Measurements from ENCODE around the gene OR2AK2. TPM values are rescaled to one million over a fixed set of nuclear protein-coding genes. Genes with fewer than 3 reads are reported as not detected.

OR2AK2 gene
- total RNA-seq, 2 experiments from 2014 or later, result 0.22 to 0.70 TPM

DNA sequence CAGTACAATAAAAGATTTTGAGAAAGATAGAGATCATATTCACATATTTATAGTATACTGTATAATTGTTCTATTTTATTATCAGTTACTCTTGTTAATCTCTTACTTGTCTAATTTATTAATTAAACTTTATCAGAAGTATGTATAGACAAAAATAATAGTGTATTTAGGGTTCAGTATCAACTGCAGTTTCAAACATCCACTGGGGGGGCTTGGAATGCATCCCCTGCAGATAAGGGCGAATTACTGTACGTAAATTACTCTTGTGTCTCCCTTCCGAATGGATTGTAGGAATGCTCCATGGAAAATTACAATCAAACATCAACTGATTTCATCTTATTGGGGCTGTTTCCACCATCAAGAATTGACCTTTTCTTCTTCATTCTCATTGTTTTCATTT lies 16.5 kb upstream of the OR2AK2 start, which contains the start of gene OR2L8:
Gene OR2L8 (plus strand): TSS at position 301 of the 400 bp plus-strand sequence. CDS start 0 bp downstream, at position 301.
- no peaks in the 10 kb centered on the region for H3K9me3 Mint-ChIP-seq
- H3K4me1 Mint-ChIP-seq (ENCODE audit: low read depth), result no peaks in the 10 kb centered on the region
- Histone ChIP-seq H3K36me3 (ENCODE audit: insufficient read depth, low read length) (no peaks in the 10 kb centered on the region), H3K27ac (ENCODE audit: low read depth in 1 of 2, low read length in 2 of 2) (no peak within 1 kb of the TSS), H3K27me3 (ENCODE audit: control insufficient read depth in 1 of 2, insufficient read depth in 2 of 2, low read length in 2 of 2) (no peaks in the 10 kb centered on the region), H3K4me3 (ENCODE audit: low read length) (no peak within 1 kb of the TSS), H3K4me1 (ENCODE audit: insufficient read depth, low read length) (no peaks in the 10 kb centered on the region), H3K9me3 (ENCODE audit: control insufficient read depth in 1 of 2, insufficient read depth in 1 of 2, low read length in 2 of 2) (no peaks in the 10 kb centered on the region)
- DNase-seq (no peak), ATAC-seq (ENCODE audit: poor library complexity) (no peak)
- TF ChIP-seq CTCF (IDR thresholded peaks at IDR 0.05), result no peak
- ChIA-PET POLR2A (no interaction called here), CTCF (no interaction called here)
- intact Hi-C loops (cut with DNase I, micrococcal nuclease), result no loop called here
- no peaks in the 10 kb centered on the region for H3K27me3 Mint-ChIP-seq
- peaks cover 10% of the 10 kb centered on the region for H3K36me3 Mint-ChIP-seq (ENCODE audit: low read depth)
- no peak within 1 kb of the TSS for H3K4me3 Mint-ChIP-seq
- no peak within 1 kb of the TSS for H3K27ac Mint-ChIP-seq

GRCh38 chr1:247953408-247953807 lies 11.6 kb upstream of the OR2AK2 start:
- ChIA-PET CTCF (no interaction called here), POLR2A (no interaction called here)
- no peak for ATAC-seq (ENCODE audit: poor library complexity)
- no peaks in the 10 kb centered on the region for H3K9me3 ChIP-seq (ENCODE audit: control insufficient read depth in 1 of 2, insufficient read depth in 1 of 2, low read length in 2 of 2)
- Mint-ChIP-seq H3K36me3 (ENCODE audit: low read depth) (peaks cover 15% of the 10 kb centered on the region), H3K9me3 (no peaks in the 10 kb centered on the region), H3K27ac (no peak overlapping the region), H3K27me3 (no peaks in the 10 kb centered on the region), H3K4me1 (ENCODE audit: low read depth) (no peaks in the 10 kb centered on the region), H3K4me3 (no peak overlapping the region)
- no peaks in the 10 kb centered on the region for H3K36me3 ChIP-seq (ENCODE audit: insufficient read depth, low read length)
- no peak for DNase-seq
- H3K27ac ChIP-seq (ENCODE audit: low read depth in 1 of 2, low read length in 2 of 2), result no peak overlapping the region
- no peaks in the 10 kb centered on the region for H3K27me3 ChIP-seq (ENCODE audit: control insufficient read depth in 1 of 2, insufficient read depth in 2 of 2, low read length in 2 of 2)
- intact Hi-C loops (cut with DNase I, micrococcal nuclease), result no loop called here
- H3K4me1 ChIP-seq (ENCODE audit: insufficient read depth, low read length), result no peaks in the 10 kb centered on the region
- H3K4me3 ChIP-seq (ENCODE audit: low read length), result no peak overlapping the region
- no peak for TF ChIP-seq CTCF (IDR thresholded peaks at IDR 0.05)

GRCh38 chr1:247961791-247962190 lies 3.2 kb upstream of the OR2AK2 start:
- no peaks in the 10 kb centered on the region for H3K4me1 ChIP-seq (ENCODE audit: insufficient read depth, low read length)
- no peak for DNase-seq
- peaks cover 9% of the 10 kb centered on the region for H3K36me3 Mint-ChIP-seq (ENCODE audit: low read depth)
- intact Hi-C loops (cut with DNase I, micrococcal nuclease), result no loop called here
- H3K27me3 ChIP-seq (ENCODE audit: control insufficient read depth in 1 of 2, insufficient read depth in 2 of 2, low read length in 2 of 2), result no peaks in the 10 kb centered on the region
- no peak overlapping the region for H3K27ac Mint-ChIP-seq
- no peak overlapping the region for H3K4me3 ChIP-seq (ENCODE audit: low read length)
- no peaks in the 10 kb centered on the region for H3K27me3 Mint-ChIP-seq
- H3K36me3 ChIP-seq (ENCODE audit: insufficient read depth, low read length), result no peaks in the 10 kb centered on the region
- no peak overlapping the region for H3K4me3 Mint-ChIP-seq
- POLR2A ChIA-PET, result no interaction called here
- CTCF ChIA-PET, result no interaction called here
- H3K9me3 Mint-ChIP-seq, result no peaks in the 10 kb centered on the region
- H3K27ac ChIP-seq (ENCODE audit: low read depth in 1 of 2, low read length in 2 of 2), result no peak overlapping the region
- H3K4me1 Mint-ChIP-seq (ENCODE audit: low read depth), result no peaks in the 10 kb centered on the region
- H3K9me3 ChIP-seq (ENCODE audit: control insufficient read depth in 1 of 2, insufficient read depth in 1 of 2, low read length in 2 of 2), result no peaks in the 10 kb centered on the region
- ATAC-seq (ENCODE audit: poor library complexity), result no peak
- TF ChIP-seq CTCF (IDR thresholded peaks at IDR 0.05), result no peak
